HG03575 (cell line): ENCODE results near the gene WNT3A.
A peak's percentile ranks its signal among the peaks of the same experiment; 100 is the strongest.

Experiments
- ATAC-seq: cut with Tn5 transposase; IDR thresholded peaks from one replicate; pipeline ENCODE4 v1.9.1; 2021; ENCODE audit not compliant: unreplicated experiment, insufficient number of reproducible peaks, low FRiP score; ENCODE audit errors: extremely low read depth

Gene WNT3A

DNA sequence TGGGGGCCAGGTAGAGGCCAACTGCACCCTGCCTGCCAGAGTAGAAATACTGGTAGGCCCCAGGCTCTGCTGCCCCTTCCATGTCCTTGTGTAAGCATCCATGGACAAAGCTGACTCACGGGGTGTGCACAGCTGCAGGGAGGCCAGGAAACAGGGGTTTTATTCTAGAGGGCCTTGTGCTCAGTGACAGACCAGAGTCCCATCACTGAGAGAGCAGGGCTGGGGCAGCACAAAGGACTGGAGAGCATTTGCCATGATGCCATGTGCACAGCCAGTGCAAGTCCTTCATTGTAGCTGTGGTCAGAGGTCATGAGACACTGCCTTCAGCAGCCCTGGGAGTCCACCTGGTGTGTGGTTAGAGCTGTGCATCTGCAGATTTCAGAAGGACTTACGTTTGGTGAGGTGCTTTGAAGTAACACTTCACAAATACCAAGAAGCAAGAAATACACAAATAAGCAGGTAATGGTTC, 83.8 kb downstream of the WNT3A start:
- ATAC-seq: no peak

DNA sequence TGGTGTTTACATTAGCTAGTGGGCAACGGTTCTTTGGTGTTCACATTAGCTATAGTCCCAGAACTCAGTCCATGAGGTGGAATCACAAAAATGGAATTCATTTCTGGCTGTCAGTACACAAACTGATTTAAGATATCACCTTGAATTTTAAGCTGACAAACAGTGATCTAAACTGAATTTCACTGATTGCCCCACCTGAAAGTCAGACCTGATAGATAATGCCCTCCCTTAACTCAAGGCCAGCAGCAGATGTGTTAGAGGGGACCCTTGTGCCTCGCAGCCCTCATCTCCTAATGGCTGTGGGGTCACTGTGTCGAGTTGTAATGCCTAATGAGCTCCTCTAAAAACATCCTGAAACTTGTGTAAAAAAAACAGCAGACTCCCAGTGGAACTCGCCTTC, 84.3 kb downstream of the WNT3A start:
- ATAC-seq: no peak

DNA sequence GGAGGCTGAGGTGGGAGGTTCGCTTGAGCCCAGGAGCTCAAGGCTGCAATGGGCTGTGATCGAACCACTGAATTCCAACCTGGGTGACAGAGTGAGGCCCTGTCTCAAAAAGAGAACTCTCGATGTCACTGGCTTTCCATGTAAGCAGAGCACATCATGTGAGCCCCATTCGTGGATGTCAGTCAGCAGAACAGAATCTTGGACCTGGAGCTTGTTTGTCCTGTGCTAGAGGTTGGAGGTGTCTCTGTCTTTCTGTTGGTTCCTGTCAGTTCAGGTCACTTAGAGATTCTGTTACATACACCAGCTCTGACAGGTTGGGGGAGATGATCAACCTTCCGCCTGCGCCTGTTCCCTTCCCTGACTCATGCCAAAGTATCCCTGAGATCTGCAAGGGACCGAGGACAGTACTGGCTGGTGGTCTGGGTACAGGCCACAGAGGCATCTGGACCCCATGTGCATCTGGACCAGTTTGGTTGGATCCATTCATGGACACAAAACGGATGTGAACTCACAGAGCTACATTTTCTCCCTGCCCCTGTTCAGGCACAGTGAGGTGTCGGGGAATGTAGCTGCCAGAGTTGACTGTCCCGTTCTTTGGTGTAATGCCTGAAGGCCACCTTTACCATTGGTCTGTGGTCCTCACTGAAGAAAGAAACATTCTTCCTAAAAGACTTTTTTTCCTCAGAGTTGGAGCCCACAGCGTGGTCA, 85.7 kb downstream of the WNT3A start:
- ATAC-seq: no peak

DNA sequence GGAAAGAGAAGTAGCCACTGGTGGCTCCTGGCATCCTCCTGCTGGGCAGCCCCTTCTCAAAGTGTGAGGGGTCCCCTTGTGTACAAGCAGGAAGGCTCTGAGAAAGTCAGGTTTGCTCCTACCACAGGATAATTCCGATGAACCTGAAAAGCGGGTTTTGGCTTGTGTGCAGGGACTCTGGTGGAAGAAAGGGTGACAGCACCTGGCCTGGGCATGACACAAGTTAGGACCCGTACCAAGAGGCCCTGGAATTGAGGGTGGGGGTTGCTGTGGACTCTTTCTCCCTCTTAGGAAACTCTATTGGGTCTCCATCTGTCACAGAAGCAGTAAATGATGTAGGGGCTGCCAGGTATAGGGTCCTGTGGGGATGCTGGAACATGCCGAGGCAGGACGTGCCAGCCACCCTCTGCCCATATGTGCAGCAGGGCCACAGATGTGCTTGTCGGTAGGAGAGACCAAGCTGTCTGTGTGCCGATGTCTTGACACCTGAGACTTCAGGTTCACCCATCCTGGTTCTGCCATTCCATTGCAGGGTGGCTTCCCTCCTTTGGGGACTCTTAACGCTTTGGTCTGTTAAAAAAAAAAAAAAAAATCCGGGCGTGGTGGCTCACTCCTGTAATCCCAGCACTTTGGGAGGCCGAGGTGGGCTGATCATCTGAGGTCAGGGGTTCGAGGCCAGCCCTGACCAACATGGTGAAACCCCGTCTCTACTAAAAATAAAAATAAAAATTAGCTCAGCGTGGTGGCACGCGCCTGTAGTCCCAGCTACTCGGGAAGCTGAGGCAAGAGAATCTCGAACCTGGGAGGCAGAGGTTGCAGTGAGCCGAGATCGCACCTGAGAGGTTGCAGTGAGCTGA, 86.5 kb downstream of the WNT3A start:
- ATAC-seq: no peak

DNA sequence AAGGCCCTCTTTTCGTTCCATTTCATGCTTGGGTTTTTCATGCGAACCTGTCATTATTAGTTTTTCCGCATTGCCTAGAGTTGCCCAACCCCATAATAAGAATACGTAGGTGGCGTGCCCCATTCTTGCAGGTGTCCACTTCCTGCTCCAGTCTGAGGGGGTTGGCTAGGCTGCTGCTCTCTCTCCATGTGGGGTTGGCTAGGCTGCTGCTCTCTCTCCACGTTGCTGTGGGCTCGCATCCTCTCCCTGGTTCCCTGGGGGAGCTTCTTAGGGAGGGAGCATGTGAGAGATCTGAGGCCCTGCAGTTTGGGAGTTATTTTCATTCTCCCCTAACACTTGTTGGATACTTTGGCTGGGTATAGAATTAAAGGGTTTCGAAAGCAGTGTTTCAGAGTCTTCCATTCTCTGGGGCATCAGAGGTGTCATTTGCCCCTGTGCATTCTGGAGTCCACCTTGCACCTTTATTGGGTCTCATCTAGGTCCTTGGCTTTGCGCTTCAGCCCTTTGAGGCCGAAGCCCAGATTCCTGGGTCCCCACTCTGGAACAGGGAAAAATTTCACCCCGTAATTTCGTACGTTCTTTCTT, 87.7 kb downstream of the WNT3A start:
- ATAC-seq: no peak

DNA sequence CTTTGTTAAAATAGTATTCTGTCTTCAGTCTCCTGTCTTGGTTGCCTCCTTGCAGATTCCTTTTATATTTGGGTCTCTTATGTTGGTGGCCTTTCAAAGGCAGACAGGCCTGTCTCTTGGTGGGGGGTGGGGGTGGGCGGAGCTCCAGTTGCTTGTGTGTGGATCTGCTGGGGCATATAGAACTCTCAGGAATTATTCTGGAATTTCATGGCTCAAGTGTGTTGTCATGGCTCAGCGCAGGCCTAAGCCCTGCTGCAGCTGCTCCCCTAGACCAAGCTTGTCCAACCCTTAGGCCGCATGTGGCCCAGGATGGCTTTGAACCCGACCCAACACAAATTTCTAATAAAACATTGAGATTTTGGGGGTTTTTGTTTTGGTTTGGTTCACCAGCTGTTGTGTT, 88.4 kb downstream of the WNT3A start:
- ATAC-seq: no peak

DNA sequence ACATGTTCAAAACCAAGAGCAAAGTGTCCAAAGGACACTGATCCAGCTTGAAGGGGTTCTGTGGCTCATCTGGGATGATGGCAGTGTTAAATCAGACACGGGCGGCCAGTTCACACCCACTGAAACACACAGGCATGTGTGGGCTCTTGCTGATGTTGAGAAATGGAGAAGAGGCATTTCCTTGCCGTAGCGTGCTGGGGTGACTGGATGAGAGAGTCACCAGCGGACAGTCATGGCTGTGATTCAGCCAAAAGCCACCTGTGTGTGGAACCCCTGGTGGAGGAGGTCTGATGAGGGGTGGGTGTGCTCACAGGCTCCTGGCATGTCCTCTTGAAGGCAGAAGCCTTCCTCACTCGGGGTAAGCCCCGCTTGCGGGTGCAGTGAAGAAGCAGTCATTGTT, 89.1 kb downstream of the WNT3A start:
- ATAC-seq: no peak

DNA sequence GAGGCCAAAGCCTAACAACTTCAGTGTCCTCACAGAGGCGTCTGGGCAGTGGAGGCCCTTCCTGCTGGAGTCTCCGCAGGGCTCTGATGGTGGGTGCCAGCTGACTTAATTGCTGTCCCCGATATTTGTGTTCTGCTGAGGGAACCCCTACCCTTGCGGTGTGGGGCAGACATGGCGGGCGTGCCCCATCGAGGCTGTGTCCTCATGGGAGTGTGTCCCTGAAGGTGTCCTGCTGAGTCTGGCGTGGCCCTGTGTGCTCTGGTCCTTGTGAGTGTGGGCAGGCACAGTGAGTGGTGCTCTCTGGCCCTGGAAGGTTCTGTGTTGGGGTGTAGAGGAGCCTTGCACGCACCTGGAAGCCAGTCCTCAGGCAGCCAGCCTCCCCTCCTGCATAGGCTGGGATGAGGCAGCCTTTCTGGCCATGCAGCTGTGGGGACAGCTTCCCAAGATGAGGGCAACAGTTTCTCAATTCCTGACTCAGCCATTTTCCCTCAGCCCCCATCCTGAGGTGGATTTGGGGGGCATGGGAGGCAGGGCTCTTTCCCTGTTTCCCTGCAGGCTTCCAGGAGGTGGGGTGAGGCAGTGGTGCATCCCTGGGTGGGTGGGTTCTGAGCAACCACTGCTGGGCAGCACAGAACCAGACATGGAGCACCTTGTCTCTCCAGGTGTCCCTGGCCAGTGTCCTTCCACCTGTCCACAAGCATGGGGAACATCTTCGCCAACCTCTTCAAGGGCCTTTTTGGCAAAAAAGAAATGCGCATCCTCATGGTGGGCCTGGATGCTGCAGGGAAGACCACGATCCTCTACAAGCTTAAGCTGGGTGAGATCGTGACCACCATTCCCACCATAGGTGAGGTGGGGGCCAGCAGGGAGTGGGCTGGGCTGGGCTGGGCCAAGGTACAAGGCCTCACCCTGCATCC, 89.9 kb downstream of the WNT3A start:
- no peak for ATAC-seq

DNA sequence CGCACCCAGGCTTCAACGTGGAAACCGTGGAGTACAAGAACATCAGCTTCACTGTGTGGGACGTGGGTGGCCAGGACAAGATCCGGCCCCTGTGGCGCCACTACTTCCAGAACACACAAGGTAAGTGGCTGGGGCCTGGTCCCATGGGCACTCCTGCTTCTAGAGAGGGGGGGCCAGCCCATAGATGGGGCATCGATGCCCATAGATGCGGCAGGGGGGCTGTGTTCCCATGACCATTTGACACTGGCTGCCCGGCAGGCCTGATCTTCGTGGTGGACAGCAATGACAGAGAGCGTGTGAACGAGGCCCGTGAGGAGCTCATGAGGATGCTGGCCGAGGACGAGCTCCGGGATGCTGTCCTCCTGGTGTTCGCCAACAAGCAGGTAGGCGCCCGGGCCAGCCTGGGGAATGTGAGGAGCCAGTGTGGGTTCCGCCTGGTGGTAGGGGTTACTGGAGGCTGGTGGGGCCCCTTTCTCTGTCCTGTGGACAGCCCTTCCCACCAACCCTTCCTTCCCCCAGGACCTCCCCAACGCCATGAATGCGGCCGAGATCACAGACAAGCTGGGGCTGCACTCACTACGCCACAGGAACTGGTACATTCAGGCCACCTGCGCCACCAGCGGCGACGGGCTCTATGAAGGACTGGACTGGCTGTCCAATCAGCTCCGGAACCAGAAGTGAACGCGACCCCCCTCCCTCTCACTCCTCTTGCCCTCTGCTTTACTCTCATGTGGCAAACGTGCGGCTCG, 90.7 kb downstream of the WNT3A start:
- ATAC-seq: no peak

DNA sequence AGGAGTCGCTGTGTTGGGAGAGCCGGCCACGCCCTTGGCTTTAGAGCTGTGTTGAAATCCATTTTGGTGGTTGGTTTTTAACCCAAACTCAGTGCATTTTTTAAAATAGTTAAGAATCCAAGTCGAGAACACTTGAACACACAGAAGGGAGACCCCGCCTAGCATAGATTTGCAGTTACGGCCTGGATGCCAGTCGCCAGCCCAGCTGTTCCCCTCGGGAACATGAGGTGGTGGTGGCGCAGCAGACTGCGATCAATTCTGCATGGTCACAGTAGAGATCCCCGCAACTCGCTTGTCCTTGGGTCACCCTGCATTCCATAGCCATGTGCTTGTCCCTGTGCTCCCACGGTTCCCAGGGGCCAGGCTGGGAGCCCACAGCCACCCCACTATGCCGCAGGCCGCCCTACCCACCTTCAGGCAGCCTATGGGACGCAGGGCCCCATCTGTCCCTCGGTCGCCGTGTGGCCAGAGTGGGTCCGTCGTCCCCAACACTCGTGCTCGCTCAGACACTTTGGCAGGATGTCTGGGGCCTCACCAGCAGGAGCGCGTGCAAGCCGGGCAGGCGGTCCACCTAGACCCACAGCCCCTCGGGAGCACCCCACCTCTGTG, 91.6 kb downstream of the WNT3A start:
- no peak for ATAC-seq

DNA sequence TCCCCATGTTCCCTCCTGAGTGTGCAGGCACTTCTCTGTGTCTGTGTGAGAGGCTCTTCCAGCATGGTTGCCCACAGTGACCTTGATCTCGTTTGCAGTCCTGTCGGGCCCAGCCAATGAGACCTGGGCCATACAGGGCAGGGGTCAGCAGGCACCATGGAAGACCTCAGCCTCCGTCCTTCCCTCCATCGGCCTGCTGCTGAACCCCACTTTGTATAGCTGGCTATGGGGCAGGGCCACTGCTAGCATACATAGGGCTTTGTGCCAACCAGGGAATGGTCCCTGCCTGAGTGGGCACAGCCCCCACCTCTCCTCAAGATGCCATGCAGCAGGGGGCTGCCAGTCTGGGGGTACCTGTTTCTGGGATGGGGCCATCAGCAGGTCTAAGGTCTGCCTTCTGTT, 92.5 kb downstream of the WNT3A start:
- ATAC-seq: no peak

DNA sequence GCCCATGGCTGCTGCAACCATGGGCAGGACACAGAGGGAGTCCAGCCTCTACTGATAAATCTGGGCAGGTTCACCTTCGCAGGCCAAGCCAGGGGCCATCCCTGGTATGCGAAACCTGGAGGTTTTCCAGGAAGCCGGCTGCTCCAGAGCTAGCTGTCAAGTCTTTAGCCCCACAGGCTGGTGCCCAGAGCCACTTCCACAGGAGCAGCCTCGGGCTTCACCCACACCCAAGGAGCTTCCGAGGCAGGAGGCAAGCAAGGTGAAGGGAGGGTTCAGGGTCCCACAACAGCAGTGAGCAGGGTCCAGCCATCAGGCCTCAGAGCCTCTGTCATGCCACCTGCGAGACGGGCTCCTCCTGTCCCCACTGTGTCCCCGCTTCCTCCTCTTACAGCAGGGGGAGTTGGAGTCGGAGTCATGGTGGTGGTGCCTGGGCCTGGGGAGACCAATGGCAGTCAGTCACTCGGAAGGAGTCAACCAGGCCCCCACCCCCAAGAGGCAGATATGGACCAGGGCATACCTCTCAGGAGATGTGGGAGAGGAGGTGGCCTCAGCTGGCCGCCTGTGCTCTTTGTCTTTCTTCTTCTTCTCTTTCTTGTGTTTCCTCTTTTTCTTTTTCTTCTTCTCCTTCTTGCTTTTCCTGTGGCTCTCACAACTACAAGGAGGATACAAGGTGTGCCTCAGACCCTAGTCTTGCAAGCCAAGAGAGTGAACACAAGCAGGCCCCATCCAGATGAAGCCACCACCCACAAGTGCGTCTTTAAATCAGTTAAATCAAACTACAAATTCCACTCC, 94.2 kb downstream of the WNT3A start:
- no peak for ATAC-seq

DNA sequence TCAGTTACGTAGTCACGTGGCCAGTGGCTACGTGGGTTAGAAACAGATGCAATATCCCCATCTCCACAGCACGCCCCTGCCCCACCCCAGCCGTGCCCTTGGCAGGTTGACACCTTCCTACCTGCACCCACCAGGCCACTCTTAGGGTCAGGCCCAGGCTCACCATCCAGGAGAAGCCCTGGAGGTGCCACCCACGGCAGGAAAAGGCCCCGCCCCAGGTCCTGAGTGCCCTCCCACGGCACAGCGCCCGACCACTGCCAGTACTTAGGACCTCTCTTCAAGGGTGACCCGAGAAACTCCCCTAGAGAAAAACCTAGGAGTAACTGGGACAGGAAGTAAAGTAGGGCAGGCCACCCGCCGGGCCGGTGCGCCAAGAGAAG, 94.8 kb downstream of the WNT3A start:
- ATAC-seq: no peak

DNA sequence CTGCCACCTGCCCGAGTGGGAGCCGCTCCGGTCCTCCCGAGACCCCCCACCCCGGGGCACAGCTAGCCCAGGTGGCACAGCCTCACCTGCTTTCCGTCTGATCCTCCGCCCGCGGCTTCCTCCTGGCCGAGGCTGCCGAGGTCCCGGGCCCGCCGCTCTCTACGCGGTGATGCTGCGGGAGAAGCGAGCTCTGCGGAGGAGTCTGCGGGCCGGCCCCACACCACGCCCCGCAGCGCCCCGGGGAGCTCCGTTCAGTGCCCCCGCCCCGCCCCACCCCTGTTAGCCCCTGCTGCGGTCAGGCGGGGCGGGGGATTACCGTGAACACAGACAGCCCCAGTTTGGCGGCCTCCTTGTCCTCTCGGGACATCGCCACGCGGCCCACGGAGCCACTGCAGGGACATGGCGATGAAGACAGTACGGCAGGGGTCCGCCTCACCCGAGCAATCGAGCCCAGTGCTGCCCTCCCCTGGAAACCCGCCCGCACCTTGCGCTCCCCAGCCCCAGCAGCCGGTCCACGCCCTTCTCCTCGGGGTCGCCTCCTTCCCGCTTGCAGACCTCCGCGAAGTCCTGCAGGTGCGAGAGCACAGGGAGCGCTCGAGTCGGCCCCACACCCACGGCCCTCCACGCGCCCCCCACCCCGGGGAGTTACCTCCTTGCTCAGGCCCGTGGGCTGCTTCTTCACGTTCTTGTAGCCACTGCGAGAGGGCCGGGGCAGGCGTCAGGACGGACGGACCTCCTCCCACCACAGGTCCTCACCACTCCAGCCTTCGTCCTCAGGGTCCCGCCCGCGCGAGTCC, 95.4 kb downstream of the WNT3A start:
- no peak for ATAC-seq

DNA sequence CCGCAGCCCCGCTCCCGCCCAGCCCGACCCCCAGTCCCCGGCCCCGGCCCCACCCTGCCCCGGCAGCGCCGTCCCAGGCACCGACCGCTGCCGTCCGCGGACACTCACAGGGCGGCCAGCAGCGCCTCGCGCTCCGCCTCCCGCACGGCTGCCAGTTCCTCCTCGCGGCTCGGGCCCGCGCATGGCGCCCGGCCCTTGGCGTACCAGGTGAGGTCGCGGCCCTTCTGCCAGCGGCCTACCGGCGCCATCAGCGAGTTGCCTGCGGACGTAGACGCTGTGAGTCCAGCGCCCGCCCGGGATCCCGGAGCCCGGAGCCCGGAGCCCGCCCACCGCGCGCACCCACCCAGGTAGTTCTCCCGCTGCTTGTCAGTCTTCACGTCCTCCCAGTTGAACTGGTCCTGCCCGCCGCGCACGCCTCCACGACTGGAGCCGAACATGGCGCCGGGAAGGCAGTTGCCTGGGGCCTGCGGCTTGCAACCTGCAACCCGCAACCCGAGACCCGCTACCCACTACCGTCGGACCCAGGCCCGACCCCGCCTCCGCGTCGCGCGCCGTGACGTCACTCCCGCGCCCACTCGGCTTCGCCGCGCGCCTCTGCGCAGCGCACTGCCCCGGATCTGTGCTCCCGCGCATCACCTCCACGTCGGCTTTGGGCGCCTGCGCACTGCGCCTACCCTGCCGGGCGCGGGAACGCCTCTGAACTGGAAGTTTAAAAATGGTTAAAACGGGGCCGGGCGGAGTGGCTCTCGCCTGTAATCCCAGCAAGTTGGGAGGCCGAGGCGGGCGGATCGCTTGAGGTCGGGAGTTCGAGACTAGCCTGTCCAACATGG, 96.2 kb downstream of the WNT3A start, which contains the start of gene C1orf35:
TSS of gene C1orf35 (minus strand) at position 535 of the 830 bp plus-strand sequence. CDS start at position 437, 98 bp downstream.
- peak; percentile 29 for ATAC-seq
